ENCODE measurements around the gene STAMBP. TPM values are rescaled to one million over a fixed set of nuclear protein-coding genes. Genes with fewer than 3 reads are reported as not detected.

Gene STAMBP
- total RNA-seq, 6 experiments from 2014 or later: 10.9 to 23.9 (median 16.9) TPM

- H3K4me3 ChIP-seq: no peak within 1 kb of the TSS
- H3K4me1 ChIP-seq: no peaks in the 10 kb centered on the region
- no peaks in the 10 kb centered on the region for H3K36me3 ChIP-seq
- ATAC-seq (peak in 1 of 4 donors; percentile 18), DNase-seq (no peak)
- no peak within 1 kb of the TSS for H3K27ac ChIP-seq
- intact Hi-C loops (cut with DNase I): no loop called here
- H3K27me3 ChIP-seq: no peaks in the 10 kb centered on the region
- no peaks in the 10 kb centered on the region for H3K9me3 ChIP-seq
- 74% methylated on average over 7 of the region's 15 CpGs for WGBS (ENCODE audit: insufficient coverage, low coverage, low lambda C conversion rate, missing lambda C conversion rate)
- TF ChIP-seq, protein P1, sequence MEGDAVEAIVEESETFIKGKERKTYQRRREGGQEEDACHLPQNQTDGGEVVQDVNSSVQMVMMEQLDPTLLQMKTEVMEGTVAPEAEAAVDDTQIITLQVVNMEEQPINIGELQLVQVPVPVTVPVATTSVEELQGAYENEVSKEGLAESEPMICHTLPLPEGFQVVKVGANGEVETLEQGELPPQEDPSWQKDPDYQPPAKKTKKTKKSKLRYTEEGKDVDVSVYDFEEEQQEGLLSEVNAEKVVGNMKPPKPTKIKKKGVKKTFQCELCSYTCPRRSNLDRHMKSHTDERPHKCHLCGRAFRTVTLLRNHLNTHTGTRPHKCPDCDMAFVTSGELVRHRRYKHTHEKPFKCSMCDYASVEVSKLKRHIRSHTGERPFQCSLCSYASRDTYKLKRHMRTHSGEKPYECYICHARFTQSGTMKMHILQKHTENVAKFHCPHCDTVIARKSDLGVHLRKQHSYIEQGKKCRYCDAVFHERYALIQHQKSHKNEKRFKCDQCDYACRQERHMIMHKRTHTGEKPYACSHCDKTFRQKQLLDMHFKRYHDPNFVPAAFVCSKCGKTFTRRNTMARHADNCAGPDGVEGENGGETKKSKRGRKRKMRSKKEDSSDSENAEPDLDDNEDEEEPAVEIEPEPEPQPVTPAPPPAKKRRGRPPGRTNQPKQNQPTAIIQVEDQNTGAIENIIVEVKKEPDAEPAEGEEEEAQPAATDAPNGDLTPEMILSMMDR (IDR thresholded peaks at IDR 0.05): no peak
- TF ChIP-seq POLR2A (IDR thresholded peaks at IDR 0.05): no peak
These were observed 64.0 kb downstream of the STAMBP start, which contains the start of gene ACTG2 for GRCh38 chr2:73892631-73893329. Gene ACTG2 (plus strand): TSS chr2:73893008. CDS start chr2:73901312, 8,304 bp downstream.

- intact Hi-C loops (cut with DNase I): no loop called here
- Histone ChIP-seq H3K4me3 (no peak overlapping the region), H3K27ac (no peak overlapping the region), H3K4me1 (no peaks in the 10 kb centered on the region), H3K27me3 (no peaks in the 10 kb centered on the region), H3K9me3 (no peaks in the 10 kb centered on the region), H3K36me3 (no peaks in the 10 kb centered on the region)
- ATAC-seq (no peak), DNase-seq (no peak)
- no peak for TF ChIP-seq POLR2A (IDR thresholded peaks at IDR 0.05)
- TF ChIP-seq, protein P1 (IDR thresholded peaks at IDR 0.05): no peak
- WGBS (ENCODE audit: insufficient coverage, low coverage, low lambda C conversion rate, missing lambda C conversion rate): 74% methylated on average over 7 of the region's 9 CpGs
These were observed 65.2 kb downstream of the STAMBP start for GRCh38 chr2:73893764-73894474.

DNA sequence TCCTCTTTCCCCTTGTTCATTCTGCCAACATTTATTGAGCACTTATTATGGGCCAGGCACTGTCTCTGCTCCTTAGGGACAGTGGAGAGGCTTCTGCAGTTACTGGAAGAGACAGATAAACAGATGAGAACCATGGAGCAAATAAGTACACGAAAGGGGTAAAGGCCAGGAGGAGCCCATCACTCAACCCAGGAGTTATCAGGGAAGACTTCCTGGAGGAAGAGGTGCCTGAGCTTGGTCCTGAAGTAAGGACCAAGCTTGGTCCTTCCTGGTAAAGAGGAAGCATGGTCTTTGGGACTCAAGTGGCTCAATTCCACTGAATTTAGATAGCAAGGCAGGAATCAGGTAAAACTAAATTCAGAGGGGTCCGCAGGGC lies 65.7 kb downstream of the STAMBP start:
- no peak overlapping the region for H3K4me3 ChIP-seq
- no peaks in the 10 kb centered on the region for H3K9me3 ChIP-seq
- H3K27ac ChIP-seq: no peak overlapping the region
- no peak for DNase-seq
- 67% methylated on average over 2 of the region's 2 CpGs for whole genome bisulfite sequencing (ENCODE audit: insufficient coverage, low coverage, low lambda C conversion rate, missing lambda C conversion rate)
- no peaks in the 10 kb centered on the region for H3K27me3 ChIP-seq
- H3K36me3 ChIP-seq: no peaks in the 10 kb centered on the region
- no peaks in the 10 kb centered on the region for H3K4me1 ChIP-seq
- intact Hi-C loops (cut with DNase I): no loop called here
- ATAC-seq: no peak
- no peak for TF ChIP-seq POLR2A (IDR thresholded peaks at IDR 0.05)
- TF ChIP-seq, protein P1 (IDR thresholded peaks at IDR 0.05): no peak

GRCh38 chr2:73894877-73895276 lies 66.1 kb downstream of the STAMBP start:
- Histone ChIP-seq H3K36me3 (no peaks in the 10 kb centered on the region), H3K27ac (no peak overlapping the region), H3K27me3 (no peaks in the 10 kb centered on the region), H3K9me3 (no peaks in the 10 kb centered on the region), H3K4me3 (no peak overlapping the region), H3K4me1 (no peaks in the 10 kb centered on the region)
- ATAC-seq (no peak), DNase-seq (no peak)
- 81% methylated on average over 6 of the region's 6 CpGs for WGBS (ENCODE audit: insufficient coverage, low coverage, low lambda C conversion rate, missing lambda C conversion rate)
- intact Hi-C loops (cut with DNase I): no loop called here
- TF ChIP-seq, protein P1 (IDR thresholded peaks at IDR 0.05): no peak
- TF ChIP-seq POLR2A (IDR thresholded peaks at IDR 0.05): no peak
